Bronchial epithelial cell (primary cell): ENCODE data around the gene SERPINB3. TPM values are rescaled to one million over a fixed set of nuclear protein-coding genes. Genes with fewer than 3 reads are reported as not detected.

Source experiments
- DNase-seq: peaks from one replicate; pipeline ENCODE4 v3.0.0-alpha.2; 2010; ENCODE audit warnings: low read depth
- FAIRE-seq: peaks from 2 replicates; lab custom pipeline; 2011; peaks lifted over from hg19 to GRCh38; lab: Jason Lieb, UNC
- H3K27me3 ChIP-seq: 2 replicates; pipeline ENCODE4 v1.5.1; 2011; ENCODE audit warnings: low read length; ENCODE audit not compliant: control insufficient read depth, insufficient read depth
- H3K36me3 ChIP-seq: 2 replicates; pipeline ENCODE4 v1.5.1; 2011; ENCODE audit warnings: low read length; ENCODE audit not compliant: control insufficient read depth, insufficient read depth
- H3K4me3 ChIP-seq: 2 replicates; pipeline ENCODE4 v1.5.1; 2011; ENCODE audit warnings: mild to moderate bottlenecking, low read depth, low read length, control low read depth
- total RNA-seq: library from RNA; depleted of rRNA; stranded (reverse); fragments of >200 nt; gene quantifications from 2 replicates; pipeline ENCODE4 v1.2.1, GENCODE V29; 2014
- TF ChIP-seq, protein P1 (sequence below): IDR thresholded peaks from 2 replicates; pipeline ENCODE4 v1.5.1; 2011; ENCODE audit warnings: mild to moderate bottlenecking, moderate library complexity, low read length, control low read depth, inconsistent platforms; ENCODE audit not compliant: insufficient read depth, severe bottlenecking

The SERPINB3 gene
- total RNA-seq, 1 donor from 2014 or later, result 22.4 TPM

DNA sequence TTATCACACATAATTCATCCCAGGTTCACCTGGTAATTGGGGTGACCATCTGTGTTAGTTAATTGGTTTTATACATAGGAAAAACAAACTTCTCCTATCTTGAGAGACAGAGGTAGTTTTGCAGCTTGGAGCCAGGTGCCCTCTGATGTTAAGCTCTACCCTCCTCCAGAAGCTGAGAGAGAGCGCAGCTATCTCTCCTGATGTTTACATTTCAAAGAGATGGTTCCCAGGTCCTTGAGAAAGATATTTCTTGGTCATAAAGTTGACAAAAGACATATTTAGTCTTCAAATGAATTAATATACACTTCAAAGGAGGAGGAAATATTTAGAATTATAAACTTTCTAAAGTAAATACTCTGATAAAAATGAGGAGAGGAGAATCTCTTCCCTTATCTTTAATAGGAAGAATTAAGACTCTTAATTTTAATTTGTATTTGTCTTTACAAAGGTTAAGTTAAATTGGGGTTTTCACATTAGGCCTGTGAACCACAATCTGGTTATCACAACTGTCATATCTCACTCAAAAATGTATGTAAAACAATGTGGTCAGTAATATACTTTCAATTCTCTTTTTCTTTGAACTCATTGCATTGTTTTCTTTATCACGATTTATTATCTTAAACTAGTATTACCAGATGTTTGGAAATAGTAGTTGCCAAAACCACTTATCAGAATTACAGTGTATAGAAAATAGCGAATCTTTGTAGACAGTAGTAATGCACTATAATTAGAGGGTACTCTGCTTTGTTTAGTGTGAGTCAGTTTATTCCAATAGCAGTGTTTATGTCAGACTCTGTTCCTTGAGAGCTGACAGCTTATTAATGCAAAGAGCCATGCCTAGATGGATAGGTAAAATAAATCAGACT lies 44.4 kb downstream of the SERPINB3 start:
- FAIRE-seq (no peak), DNase-seq (no peak)
- no peaks in the 10 kb centered on the region for H3K36me3 ChIP-seq
- TF ChIP-seq, protein P1, sequence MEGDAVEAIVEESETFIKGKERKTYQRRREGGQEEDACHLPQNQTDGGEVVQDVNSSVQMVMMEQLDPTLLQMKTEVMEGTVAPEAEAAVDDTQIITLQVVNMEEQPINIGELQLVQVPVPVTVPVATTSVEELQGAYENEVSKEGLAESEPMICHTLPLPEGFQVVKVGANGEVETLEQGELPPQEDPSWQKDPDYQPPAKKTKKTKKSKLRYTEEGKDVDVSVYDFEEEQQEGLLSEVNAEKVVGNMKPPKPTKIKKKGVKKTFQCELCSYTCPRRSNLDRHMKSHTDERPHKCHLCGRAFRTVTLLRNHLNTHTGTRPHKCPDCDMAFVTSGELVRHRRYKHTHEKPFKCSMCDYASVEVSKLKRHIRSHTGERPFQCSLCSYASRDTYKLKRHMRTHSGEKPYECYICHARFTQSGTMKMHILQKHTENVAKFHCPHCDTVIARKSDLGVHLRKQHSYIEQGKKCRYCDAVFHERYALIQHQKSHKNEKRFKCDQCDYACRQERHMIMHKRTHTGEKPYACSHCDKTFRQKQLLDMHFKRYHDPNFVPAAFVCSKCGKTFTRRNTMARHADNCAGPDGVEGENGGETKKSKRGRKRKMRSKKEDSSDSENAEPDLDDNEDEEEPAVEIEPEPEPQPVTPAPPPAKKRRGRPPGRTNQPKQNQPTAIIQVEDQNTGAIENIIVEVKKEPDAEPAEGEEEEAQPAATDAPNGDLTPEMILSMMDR, result no peak
- H3K27me3 ChIP-seq, result no peaks in the 10 kb centered on the region
- no peak overlapping the region for H3K4me3 ChIP-seq

DNA sequence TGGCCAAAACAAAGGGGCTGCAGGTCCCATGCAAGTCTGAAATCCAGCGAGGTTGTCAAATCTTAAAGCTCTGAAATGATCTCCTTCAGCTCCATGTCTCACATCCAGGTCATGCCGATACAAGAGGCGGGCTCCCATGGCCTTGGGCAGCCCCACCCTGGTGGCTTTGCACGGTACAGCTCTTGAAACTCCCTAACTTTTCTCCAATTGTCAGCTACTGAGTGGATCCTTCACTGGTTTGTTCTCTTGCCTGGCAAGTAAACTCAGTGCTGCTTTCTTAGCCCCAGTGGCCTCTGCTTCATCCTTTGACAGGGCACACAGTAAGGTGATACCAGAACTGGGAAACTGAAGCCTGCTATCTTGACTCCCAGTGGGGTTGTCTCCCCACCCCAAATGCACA lies 48.3 kb downstream of the SERPINB3 start:
- Histone ChIP-seq H3K36me3 (no peaks in the 10 kb centered on the region), H3K4me3 (no peak overlapping the region), H3K27me3 (no peaks in the 10 kb centered on the region)
- no peak for FAIRE-seq
- DNase-seq, result no peak
- TF ChIP-seq, protein P1, result no peak

DNA sequence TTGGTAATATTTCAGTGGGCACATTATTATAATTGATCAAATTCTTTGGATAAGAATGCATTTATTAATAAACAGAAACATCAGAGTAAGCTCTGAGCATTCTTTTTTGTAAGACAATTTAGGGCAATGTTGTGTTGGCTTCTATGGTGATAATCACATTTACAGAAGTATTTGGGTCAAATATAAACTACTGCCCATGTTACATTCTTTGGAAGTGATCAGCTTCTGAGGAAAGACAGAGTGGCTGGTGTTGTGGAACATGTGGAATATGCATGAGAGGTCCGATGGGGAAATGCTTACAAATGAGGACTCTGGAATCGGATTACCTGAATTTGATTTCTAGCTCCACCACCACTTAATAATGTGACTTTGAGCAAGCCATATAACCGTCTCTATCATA lies 55.2 kb downstream of the SERPINB3 start:
- H3K4me3 ChIP-seq, result no peak overlapping the region
- DNase-seq, result no peak
- TF ChIP-seq, protein P1, result no peak
- no peak for FAIRE-seq
- no peaks in the 10 kb centered on the region for H3K36me3 ChIP-seq
- H3K27me3 ChIP-seq, result no peaks in the 10 kb centered on the region

Other genes starting within 250 kb of the SERPINB3 start
- 120 and 167 TPM in 2 replicates for gene VPS4B, start 239.4 kb downstream of the SERPINB3 start, total RNA-seq
- 440 and 513 TPM in 2 replicates for gene SERPINB5, start 184.9 kb downstream of the SERPINB3 start, total RNA-seq
- gene SERPINB12, start 119.5 kb downstream of the SERPINB3 start, total RNA-seq, result 0.53 and 1.4 TPM in 2 replicates
- gene SERPINB13, start 74.5 kb downstream of the SERPINB3 start, total RNA-seq, result 8.2 and 48.0 TPM in 2 replicates
- 0.26 and 15.7 TPM in 2 replicates for gene SERPINB4, start 17.6 kb downstream of the SERPINB3 start, total RNA-seq
- 1.6 and 9.5 TPM in 2 replicates for gene SERPINB11, start 41.1 kb upstream of the SERPINB3 start, total RNA-seq
- 25.0 and 46.6 TPM in 2 replicates for gene SERPINB7, start 113.5 kb upstream of the SERPINB3 start, total RNA-seq
- 50.5 and 64.6 TPM in 2 replicates for gene SERPINB2, start 225.8 kb upstream of the SERPINB3 start, total RNA-seq
- gene SERPINB10, start 246.1 kb upstream of the SERPINB3 start, total RNA-seq, result under 0.01 and 0.79 TPM in 2 replicates